HG02981 (cell line): ENCODE data around the gene PLEKHA6.

ENCODE experiments used
- ATAC-seq: cut with Tn5 transposase; IDR thresholded peaks from one replicate; pipeline ENCODE4 v1.9.1; 2021; ENCODE audit warnings: mild to moderate bottlenecking, moderate library complexity; ENCODE audit not compliant: unreplicated experiment

The PLEKHA6 gene

GRCh38 chr1:204216880-204217647 is 142.7 kb downstream of the PLEKHA6 start:
- no peak for ATAC-seq

- ATAC-seq: no peak
Observed at GRCh38 chr1:204216236-204216635, 143.5 kb downstream of the PLEKHA6 start.

GRCh38 chr1:204213668-204214662 is 145.8 kb downstream of the PLEKHA6 start, which contains the start of gene GOLT1A:
Gene GOLT1A, minus strand, starts transcription at chr1:204213988. Its CDS starts 82 bp downstream, at chr1:204213906.
- ATAC-seq: peak; percentile 72

GRCh38 chr1:204212715-204213114 is 147.0 kb downstream of the PLEKHA6 start:
- no peak for ATAC-seq

- ATAC-seq: no peak
Observed at GRCh38 chr1:204211046-204211445, 148.7 kb downstream of the PLEKHA6 start.

- no peak for ATAC-seq
Observed at GRCh38 chr1:204207136-204207616, 152.6 kb downstream of the PLEKHA6 start.

GRCh38 chr1:204206121-204206520 is 153.6 kb downstream of the PLEKHA6 start:
- ATAC-seq: no peak

- no peak for ATAC-seq
Observed at GRCh38 chr1:204205486-204205885, 154.2 kb downstream of the PLEKHA6 start.

- no peak for ATAC-seq
Observed at GRCh38 chr1:204204944-204205343, 154.8 kb downstream of the PLEKHA6 start.

GRCh38 chr1:204203206-204203767 is 156.4 kb downstream of the PLEKHA6 start:
- ATAC-seq: no peak

- ATAC-seq: no peak
Observed at GRCh38 chr1:204202481-204202880, 157.2 kb downstream of the PLEKHA6 start.

GRCh38 chr1:204201348-204202040 is 158.2 kb downstream of the PLEKHA6 start:
- ATAC-seq: no peak

GRCh38 chr1:204199579-204199978 is 160.2 kb downstream of the PLEKHA6 start:
- no peak for ATAC-seq

- no peak for ATAC-seq
Observed at GRCh38 chr1:204198348-204199340, 161.1 kb downstream of the PLEKHA6 start.

GRCh38 chr1:204197068-204197467 is 162.7 kb downstream of the PLEKHA6 start:
- ATAC-seq: no peak

- ATAC-seq: no peak
Observed at GRCh38 chr1:204196068-204196795, 163.5 kb downstream of the PLEKHA6 start, which contains the start of gene KISS1. Gene KISS1, minus strand, starts transcription at chr1:204196491. Its CDS starts 3,615 bp downstream, at chr1:204192876.

- no peak for ATAC-seq
Observed at GRCh38 chr1:204194771-204195170, 165.0 kb downstream of the PLEKHA6 start.

- no peak for ATAC-seq
Observed at GRCh38 chr1:204194080-204194479, 165.6 kb downstream of the PLEKHA6 start.
